HG02571 (cell line): ENCODE data around the gene LTA.

Experiments used
- ATAC-seq: cut with Tn5 transposase; IDR thresholded peaks from one replicate; pipeline ENCODE4 v1.9.1; 2021; ENCODE audit warnings: mild to moderate bottlenecking, moderate library complexity; ENCODE audit not compliant: unreplicated experiment

Gene LTA

GRCh38 chr6:31621991-31622390, 49.9 kb downstream of the LTA start:
- no peak for ATAC-seq

GRCh38 chr6:31622684-31623091, 50.6 kb downstream of the LTA start:
- ATAC-seq: no peak
